Right atrium auricular region (tissue), 2 donors: Measurements from ENCODE around the gene FGF14. TPM values are rescaled to one million over a fixed set of nuclear protein-coding genes. Genes with fewer than 3 reads are reported as not detected.

Source experiments
- DNase-seq: peaks from one replicate; pipeline ENCODE4 v3.0.0-alpha.2; 2019; ENCODE audit warnings: low spot score
- H3K27ac ChIP-seq, 2 donors: fragments of 200-600 bp; sonication (generic); 1 replicate in 1 of 2; 2 replicates in 1 of 2; pipeline ENCODE4 v1.5.1; 2016 to 2019
- H3K27me3 ChIP-seq, 2 donors: fragments of 200-600 bp; sonication (generic); one replicate each; pipeline versions ENCODE4 v1.5.1 to v1.6.0; 2017 to 2019
- H3K36me3 ChIP-seq: fragments of 200-600 bp; sonication (generic); one replicate; pipeline ENCODE4 v1.5.1; 2016
- H3K4me1 ChIP-seq, 2 donors: fragments of 200-600 bp; sonication (generic); one replicate each; pipeline versions ENCODE4 v1.5.1 to v1.6.0; 2017 to 2019
- H3K4me3 ChIP-seq, 2 donors: fragments of 200-600 bp; sonication (generic); 1 replicate in 1 of 2; 2 replicates in 1 of 2; pipeline ENCODE4 v1.5.1; 2017 to 2019; ENCODE audit warnings: mild to moderate bottlenecking in 1 of 2, moderate library complexity in 1 of 2
- H3K9me3 ChIP-seq, 2 donors: fragments of 200-600 bp; sonication (generic); one replicate each; pipeline ENCODE4 v1.5.1; 2019
- total RNA-seq, 2 donors: library from RNA; depleted of rRNA; stranded (reverse); fragments of >200 nt; gene quantifications; one replicate each; pipeline ENCODE4 v1.1.0, GENCODE V29; 2016
- TF ChIP-seq, protein P1 (sequence below), 2 donors: fragments of 200-600 bp; sonication (generic); IDR thresholded peaks; one replicate each; pipeline ENCODE4 v1.5.1; 2019; ENCODE audit warnings: antibody characterized with exemption in 2 of 2

Gene FGF14
- total RNA-seq, 2 donors from 2014 or later = 1.3 to 1.7 TPM

DNA sequence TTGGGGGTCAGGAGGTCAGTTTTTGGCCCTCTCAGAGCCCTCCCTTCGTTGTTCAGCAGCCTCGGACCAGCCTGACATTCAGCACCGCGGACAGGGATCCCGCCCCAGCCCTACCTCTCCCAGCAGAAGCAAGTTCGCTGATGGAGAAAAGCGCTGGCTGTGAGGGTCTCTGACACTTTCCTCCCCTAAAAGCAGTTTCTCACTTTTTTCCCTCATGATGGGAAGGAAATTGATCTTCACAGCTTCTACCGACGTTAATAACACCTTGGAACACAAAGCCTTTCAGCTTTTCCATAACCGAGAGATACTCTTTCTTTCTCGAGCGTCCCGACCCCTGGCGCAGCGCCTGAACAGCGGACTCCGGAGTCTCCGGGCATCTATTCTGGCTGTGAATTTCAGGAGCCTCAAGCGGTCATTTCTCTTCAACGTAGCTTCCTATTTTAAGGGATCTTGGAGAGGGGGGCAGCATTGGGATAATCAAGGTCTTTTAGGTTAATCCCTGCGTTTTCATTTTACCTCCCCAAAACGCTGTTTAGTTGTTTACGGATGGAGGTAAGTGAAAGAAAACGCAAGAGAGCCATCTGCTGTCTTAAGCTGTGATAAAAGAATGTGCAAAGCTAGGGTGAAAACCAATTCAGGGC is 482.2 kb downstream of the FGF14 start:
- Histone ChIP-seq H3K27ac (no peak overlapping the region), H3K36me3 (no peaks in the 10 kb centered on the region), H3K27me3 (peaks cover 5 to 14% of the 10 kb centered on the region in 2 donors), H3K4me1 (peaks cover 0 to 30% of the 10 kb centered on the region in 2 donors), H3K9me3 (no peaks in the 10 kb centered on the region), H3K4me3 (peak overlapping the region; percentile 9 to 21)
- TF ChIP-seq, protein P1, sequence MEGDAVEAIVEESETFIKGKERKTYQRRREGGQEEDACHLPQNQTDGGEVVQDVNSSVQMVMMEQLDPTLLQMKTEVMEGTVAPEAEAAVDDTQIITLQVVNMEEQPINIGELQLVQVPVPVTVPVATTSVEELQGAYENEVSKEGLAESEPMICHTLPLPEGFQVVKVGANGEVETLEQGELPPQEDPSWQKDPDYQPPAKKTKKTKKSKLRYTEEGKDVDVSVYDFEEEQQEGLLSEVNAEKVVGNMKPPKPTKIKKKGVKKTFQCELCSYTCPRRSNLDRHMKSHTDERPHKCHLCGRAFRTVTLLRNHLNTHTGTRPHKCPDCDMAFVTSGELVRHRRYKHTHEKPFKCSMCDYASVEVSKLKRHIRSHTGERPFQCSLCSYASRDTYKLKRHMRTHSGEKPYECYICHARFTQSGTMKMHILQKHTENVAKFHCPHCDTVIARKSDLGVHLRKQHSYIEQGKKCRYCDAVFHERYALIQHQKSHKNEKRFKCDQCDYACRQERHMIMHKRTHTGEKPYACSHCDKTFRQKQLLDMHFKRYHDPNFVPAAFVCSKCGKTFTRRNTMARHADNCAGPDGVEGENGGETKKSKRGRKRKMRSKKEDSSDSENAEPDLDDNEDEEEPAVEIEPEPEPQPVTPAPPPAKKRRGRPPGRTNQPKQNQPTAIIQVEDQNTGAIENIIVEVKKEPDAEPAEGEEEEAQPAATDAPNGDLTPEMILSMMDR (IDR thresholded peaks at IDR 0.05) = no peak
- DNase-seq = no peak

DNA sequence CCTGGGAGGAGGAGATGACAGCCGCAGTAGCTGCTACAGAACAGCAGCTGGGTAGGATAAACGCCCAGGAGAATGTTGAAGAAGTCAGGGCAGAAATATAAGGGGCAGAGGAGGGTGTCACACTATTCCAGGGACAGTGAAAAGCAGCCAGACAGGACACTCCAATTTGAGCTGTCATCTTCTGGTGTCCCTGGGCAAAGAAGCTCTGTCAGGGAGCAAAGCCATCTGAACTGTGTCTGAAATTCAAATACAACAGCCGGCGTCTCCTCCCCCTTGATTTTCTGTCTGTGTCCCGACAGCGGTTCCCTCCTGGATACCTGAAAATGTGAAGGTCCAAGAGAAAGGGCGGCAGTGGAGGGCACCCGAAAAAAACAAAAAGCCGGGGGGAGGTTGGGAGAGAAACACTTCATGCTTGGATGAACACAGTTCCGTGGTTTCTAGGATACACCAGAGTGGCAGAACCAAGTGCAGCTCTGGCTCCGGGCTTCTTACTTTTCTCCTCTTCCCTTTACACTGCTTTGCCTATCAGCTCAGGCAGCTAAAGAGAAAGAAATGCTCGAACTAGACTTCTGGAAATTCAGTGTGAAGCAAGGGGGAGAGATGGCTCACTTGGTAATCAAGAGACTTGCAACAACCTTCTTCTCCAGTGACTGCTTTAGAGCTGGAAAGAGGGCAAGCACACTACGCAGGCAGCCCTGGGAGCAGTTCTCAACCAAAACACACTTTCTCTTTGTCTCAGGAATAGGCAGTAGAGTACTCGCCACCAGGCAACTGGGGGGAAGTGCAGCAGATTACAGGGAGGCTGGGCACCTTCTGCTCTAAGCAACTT is 483.8 kb downstream of the FGF14 start:
- TF ChIP-seq, protein P1 (IDR thresholded peaks at IDR 0.05) = no peak
- no peaks in the 10 kb centered on the region for H3K36me3 ChIP-seq
- no peaks in the 10 kb centered on the region for H3K9me3 ChIP-seq
- no peak overlapping the region for H3K4me3 ChIP-seq
- H3K27me3 ChIP-seq = peaks cover 5 to 14% of the 10 kb centered on the region in 2 donors
- H3K4me1 ChIP-seq = peaks cover 0 to 30% of the 10 kb centered on the region in 2 donors
- no peak for DNase-seq
- no peak overlapping the region for H3K27ac ChIP-seq

DNA sequence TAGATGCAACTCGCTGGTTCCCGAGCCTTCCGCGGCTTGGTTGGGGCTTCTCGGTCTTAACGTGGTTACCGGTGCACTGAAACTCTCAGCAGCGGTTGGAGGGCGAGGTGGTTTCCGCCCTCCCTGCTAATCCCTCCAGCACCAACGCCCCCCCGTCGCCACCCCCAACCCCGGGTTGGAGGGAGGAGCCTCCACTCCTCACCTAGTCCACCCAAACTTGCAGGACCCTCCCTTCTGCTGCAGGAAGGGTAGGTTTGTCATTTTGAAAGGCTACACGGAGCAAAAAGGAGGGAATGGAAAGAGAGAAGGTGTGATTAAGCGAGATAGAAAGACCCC is 484.4 kb downstream of the FGF14 start:
- no peak for DNase-seq
- Histone ChIP-seq H3K4me1 (peaks cover 0 to 30% of the 10 kb centered on the region in 2 donors), H3K4me3 (no peak overlapping the region), H3K27me3 (peaks cover 5 to 14% of the 10 kb centered on the region in 2 donors), H3K36me3 (no peaks in the 10 kb centered on the region), H3K27ac (no peak overlapping the region), H3K9me3 (no peaks in the 10 kb centered on the region)
- TF ChIP-seq, protein P1 (IDR thresholded peaks at IDR 0.05) = no peak

DNA sequence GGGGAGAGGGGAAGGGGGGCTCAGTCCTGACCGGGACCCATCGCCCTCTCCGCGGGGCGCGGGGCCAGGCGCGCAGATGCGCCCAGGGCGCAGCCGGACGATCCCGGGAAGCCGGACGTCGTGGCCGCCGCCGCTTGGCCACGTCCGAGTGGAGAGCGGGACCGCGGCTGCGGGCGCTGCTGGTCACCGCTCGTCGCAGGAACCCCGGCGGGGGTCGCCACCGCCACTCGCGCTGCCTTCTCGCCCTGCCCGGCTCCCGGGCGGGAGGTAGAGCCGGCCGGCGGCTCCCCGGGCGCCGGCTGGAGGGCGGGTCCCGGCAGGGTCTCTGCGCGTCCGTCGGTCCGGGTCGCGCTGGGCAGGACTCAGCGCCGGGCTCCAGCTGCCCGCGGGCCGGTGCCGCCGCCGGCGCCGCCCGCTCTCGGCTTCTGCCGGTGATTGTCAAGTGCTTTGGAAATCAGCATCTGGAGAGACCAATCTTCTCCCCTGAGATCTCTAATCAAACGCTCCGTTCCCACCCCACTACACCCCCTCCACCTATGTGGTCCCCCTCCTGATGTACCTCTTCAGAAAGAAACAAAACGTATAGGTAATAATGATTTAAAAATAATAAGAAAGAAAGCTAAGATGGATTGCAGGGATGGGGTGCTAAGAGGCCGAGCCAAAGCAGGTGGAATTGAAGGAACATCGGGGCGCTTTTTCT is 484.9 kb downstream of the FGF14 start:
- Histone ChIP-seq H3K4me3 (peak overlapping the region; percentile 38 to 53), H3K36me3 (no peaks in the 10 kb centered on the region), H3K9me3 (no peaks in the 10 kb centered on the region), H3K4me1 (peaks cover 0 to 30% of the 10 kb centered on the region in 2 donors), H3K27me3 (peaks cover 5 to 14% of the 10 kb centered on the region in 2 donors), H3K27ac (no peak overlapping the region)
- DNase-seq = no peak
- TF ChIP-seq, protein P1 (IDR thresholded peaks at IDR 0.05) = no peak

DNA sequence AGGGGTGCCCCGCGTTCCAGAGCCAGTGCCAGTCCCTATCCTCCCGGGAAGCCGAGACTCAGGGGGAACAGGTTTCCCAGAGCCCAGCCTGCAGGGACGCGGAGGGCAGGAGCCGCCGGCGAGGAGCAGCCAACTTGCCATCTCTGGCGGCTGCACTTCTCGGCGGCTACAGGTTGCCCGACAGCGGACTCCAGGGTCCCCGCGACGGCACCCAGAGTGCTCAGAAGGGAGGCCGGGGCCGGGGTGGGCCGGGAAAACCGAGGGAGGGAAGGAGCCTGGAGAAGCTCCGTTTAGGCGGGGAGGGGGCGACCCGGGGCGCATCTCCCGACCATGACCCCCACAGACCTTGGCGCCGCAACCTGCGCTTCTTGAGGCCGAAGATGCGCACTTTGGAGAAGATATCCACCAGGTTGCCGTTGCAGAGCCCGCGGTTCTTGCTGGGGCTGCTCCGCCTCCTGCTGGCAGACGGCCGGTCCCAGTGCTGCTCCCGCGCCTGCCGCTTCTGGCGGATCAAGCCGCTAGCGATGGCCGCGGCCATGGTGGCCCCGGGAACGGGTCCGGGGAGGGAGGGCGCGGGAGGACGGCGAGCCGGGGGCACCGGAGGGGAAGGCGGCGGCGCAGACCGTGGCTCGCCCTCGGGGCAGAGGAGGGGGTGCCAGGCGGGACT is 485.6 kb downstream of the FGF14 start:
- TF ChIP-seq, protein P1 (IDR thresholded peaks at IDR 0.05) = peak in 1 of 2 donors; percentile 59
- Histone ChIP-seq H3K4me3 (peak overlapping the region; percentile 38 to 53), H3K27me3 (peaks cover 5 to 14% of the 10 kb centered on the region in 2 donors), H3K27ac (no peak overlapping the region), H3K9me3 (no peaks in the 10 kb centered on the region), H3K4me1 (peaks cover 0 to 30% of the 10 kb centered on the region in 2 donors), H3K36me3 (no peaks in the 10 kb centered on the region)
- DNase-seq = no peak
